WI38 (cell line): ENCODE data around the gene GNAT3.

Experiments used
- H3K4me3 ChIP-seq: 2 replicates; pipeline ENCODE4 v1.5.1; 2011; ENCODE audit warnings: low read depth, mild to moderate bottlenecking, control low read depth, low read length
- TF ChIP-seq, protein P1 (sequence below): IDR thresholded peaks from 2 replicates; pipeline ENCODE4 v1.5.1; 2012; ENCODE audit warnings: low read depth, mild to moderate bottlenecking, control low read depth, low read length

GNAT3 gene

DNA sequence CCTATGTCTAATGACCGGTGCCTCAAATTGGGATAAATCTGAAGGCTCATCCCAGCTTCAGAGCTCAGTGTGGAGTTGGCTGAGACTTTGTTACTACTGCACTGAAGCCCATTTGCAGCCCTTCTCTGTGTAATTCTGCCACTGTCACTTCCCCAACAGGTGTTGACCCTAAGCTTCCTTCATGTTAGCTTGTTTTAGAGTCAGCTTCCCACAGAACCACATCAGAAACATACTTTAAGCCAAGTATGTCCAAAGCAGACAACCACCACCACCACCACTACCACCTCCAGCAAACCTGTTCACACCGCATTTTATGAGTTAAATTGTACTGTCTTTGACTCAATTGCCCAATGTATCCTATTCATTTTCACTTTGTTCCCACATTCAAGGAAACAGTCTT is 25.2 kb upstream of the GNAT3 start:
- TF ChIP-seq, protein P1, sequence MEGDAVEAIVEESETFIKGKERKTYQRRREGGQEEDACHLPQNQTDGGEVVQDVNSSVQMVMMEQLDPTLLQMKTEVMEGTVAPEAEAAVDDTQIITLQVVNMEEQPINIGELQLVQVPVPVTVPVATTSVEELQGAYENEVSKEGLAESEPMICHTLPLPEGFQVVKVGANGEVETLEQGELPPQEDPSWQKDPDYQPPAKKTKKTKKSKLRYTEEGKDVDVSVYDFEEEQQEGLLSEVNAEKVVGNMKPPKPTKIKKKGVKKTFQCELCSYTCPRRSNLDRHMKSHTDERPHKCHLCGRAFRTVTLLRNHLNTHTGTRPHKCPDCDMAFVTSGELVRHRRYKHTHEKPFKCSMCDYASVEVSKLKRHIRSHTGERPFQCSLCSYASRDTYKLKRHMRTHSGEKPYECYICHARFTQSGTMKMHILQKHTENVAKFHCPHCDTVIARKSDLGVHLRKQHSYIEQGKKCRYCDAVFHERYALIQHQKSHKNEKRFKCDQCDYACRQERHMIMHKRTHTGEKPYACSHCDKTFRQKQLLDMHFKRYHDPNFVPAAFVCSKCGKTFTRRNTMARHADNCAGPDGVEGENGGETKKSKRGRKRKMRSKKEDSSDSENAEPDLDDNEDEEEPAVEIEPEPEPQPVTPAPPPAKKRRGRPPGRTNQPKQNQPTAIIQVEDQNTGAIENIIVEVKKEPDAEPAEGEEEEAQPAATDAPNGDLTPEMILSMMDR: no peak
- no peak overlapping the region for H3K4me3 ChIP-seq

DNA sequence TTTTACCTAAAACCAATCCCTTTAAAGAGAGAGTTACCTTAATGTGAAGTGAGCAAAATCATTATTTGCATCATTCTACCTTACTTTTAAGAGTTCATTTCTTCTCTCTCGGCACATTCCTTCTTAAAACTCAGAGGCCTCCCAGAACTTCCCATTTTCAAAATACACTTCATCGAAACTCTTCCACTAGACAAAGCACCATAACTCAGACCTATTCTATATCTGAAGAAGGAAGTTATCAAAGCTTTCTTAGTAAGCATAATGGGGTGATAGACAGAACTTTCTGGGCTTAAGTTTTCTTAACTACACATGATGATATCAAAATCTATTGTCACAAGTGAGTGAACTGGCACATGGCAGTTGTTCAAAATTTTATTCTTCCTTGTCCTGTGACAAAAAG is 24.6 kb upstream of the GNAT3 start:
- no peak overlapping the region for H3K4me3 ChIP-seq

DNA sequence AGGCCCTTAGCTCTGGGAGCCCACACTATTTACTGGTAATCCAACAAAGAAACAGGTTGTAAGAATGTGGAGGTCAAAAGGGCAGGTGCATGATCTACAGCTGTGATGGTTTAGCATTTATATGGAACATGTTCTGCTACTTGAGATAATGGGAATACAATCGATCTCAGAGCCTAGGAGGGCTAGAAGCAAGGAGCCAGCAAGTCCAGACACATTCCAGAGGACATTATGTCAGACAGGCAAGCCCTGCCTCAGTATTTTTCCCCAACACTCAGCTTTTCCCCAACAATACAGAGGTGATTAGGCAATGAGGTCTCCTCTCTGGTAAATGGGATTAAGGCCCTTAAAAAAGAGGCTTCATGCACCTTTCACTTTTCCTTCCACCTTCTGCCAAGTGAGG is 21.4 kb upstream of the GNAT3 start:
- TF ChIP-seq, protein P1: no peak

More for the DNA sequence above, 24.6 kb upstream of the GNAT3 start:
- TF ChIP-seq, protein P1: no peak

DNA sequence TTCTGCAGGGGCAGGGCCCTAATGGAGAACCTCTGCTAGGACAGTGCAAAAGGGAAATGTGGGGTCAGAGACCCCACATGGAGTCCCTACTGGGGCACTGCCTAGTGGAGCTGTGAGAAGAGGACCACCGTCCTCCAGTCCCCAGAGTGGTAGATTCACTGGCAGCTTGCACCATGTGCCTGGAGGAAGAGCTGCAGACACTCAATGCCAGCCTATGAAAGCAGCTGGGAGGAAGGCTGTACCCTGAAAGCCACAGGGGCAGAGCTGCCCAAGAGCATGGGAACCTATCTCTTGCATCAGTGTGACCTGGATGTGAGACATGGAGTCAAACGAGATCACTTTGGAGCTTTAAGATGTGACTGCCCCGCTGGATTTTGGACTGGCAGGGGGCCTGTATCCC is 20.3 kb upstream of the GNAT3 start:
- TF ChIP-seq, protein P1: no peak
- no peak overlapping the region for H3K4me3 ChIP-seq

More for the DNA sequence above, 21.4 kb upstream of the GNAT3 start:
- no peak overlapping the region for H3K4me3 ChIP-seq

DNA sequence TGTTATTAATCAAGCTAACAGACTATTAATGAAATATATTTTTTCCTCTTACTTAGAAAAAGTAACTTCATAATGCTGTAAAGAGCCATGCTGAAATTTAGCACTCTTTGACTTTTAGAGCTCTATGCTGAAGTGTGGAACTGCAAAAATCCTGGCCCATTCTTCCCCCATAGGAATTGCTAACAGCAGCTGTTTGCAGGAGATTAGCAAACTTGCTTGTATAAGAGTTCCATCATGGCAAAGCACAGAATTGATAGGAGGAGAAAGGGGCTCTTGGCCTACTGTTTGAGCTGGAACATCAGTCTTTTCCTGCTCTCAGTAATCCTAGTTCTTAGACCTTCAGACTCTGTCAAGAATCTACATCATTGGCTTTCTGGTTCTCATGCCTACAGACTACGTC is 18.3 kb upstream of the GNAT3 start:
- no peak overlapping the region for H3K4me3 ChIP-seq
- TF ChIP-seq, protein P1: no peak

DNA sequence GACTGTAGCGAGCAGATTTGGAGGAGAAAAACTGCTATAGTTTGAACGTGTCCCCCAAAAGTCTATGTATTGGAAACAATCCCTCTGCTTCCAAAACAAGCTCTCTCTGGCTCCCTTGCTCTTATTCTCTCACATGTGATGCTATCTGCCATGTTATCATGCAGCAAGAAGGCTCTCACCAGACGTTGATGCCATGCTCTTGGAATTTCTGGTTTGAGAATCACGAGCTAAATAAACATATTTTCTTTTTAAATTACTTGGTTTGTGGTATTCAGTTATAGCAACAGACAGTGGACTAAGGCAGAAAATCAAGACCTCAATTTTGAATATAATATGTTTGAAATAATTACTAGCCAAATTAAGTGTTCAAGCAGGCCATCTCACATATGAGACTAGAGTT is 17.5 kb upstream of the GNAT3 start:
- no peak overlapping the region for H3K4me3 ChIP-seq
- TF ChIP-seq, protein P1: no peak

DNA sequence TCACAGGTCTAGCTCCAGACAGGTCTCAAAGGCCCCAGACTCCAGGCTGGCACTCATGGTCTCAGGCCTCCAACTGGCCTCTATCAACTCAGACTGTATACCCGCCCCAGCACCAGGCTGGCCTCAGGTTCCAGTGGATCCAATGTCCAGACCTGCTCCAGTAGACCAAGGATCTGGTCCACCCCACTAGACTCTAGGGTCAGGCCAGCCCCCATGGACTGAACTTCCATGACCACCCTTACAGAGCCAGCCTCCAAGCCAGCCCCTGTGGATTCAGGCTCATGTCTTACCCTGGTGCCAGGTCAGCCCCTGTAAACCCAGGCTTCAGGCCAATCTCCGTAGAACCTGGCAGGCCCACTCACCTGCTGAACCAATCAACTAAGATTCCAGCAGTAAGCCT is 16.8 kb upstream of the GNAT3 start:
- H3K4me3 ChIP-seq: no peak overlapping the region

More for the DNA sequence above, 16.8 kb upstream of the GNAT3 start:
- TF ChIP-seq, protein P1: no peak
